GM19025 (cell line): ENCODE data around the gene NIPA2.

Source experiments
- ATAC-seq: cut with Tn5 transposase; IDR thresholded peaks from one replicate; pipeline ENCODE4 v1.9.1; 2021; ENCODE audit warnings: mild to moderate bottlenecking, low read depth, moderate library complexity; ENCODE audit not compliant: unreplicated experiment

NIPA2 gene

GRCh38 chr15:22874966-22875365, 36.5 kb downstream of the NIPA2 start:
- no peak for ATAC-seq

GRCh38 chr15:22877117-22877516, 38.7 kb downstream of the NIPA2 start:
- ATAC-seq, result no peak

- ATAC-seq, result no peak
Observed at GRCh38 chr15:22877607-22878006, 39.1 kb downstream of the NIPA2 start.

- no peak for ATAC-seq
Observed at GRCh38 chr15:22878103-22878502, 39.6 kb downstream of the NIPA2 start.

GRCh38 chr15:22880068-22880980, 41.9 kb downstream of the NIPA2 start:
- no peak for ATAC-seq

DNA sequence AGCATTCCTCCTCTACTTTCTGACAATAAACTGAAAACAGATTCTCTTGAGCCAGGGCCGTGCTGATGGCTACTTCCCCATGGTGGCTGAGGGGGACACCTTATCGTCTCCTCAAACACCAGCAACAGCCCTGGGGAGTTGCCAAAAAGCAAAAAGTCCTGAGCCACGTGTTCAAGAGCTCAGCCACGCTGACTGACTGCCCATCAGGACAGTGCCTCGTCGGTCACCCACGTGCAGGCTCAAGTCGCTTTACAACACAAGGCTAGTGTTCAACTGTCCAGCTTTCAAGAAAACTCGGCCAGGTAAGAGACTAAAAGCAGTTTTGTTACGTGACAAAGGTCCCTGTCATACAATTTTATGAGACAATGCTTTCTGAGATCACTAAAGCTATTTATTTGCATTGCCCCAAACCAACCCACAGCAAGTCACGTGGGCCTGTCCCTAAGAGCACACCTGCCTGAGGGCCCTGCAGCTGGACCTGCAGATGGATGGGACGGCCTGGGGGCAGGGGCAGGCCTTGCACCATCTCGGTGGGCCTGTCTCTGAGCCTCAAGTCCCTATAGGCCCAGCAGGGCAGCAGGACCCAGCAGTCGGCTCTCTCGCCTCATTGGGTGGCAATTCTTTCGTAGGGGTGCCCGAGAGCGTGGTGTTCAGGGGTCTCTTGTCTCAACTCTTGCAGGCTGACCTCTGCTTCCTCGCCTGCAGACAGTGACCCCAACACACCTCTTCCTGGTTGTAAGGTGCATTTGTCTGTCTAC, 42.7 kb downstream of the NIPA2 start:
- no peak for ATAC-seq

DNA sequence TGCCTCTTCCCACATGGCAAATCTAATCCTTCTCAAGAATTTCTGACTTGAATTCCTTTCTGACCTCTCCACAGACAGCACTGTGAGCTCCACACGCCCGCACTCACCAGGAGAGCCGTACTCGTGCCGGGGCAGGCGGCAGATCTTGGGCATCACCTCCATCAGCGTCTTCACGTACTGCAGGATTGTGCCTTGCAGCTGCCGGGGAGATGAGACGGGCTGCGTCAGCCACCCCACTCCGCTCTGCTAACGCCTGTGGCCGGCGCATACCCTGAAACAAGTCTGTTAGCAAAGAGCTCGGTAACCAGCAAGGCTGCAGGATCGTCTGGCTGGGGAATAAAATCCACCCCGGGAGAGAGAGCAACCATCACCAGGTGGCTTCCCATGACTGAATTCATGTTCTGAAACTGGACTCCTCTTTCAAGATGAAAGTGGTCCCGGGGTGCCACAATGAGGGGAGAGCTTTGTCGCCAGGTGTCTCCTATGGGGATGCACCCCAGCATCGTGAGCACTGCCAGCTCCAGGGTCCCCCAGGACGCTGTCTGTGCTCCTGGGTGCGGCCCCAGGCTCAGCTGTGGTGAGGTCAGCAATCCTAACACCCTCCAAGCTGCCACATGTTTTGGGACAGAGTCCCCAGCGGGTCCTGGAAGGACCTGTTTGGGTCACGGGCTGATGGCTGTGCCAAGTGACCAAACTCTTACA, 43.4 kb downstream of the NIPA2 start:
- no peak for ATAC-seq

DNA sequence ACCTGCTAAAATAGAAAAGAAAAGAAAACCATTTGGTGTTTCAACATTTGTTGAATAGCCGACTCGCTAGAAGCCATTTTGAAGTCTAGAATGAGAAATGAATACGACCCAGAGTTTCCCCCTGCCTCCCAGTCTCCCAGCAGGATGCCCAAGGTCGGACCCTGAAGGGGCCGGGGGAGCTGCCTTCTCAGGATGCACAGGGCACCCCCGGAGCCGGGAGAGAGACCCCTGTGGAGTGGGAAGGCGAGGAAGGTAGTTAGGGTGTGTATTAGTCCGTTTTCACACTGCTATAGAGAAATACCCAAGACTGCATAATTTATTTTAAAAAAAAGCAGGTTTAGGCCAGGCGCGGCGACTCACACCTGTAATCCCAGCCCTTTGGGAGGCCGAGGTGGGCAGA, 44.7 kb downstream of the NIPA2 start:
- ATAC-seq, result no peak

- no peak for ATAC-seq
Observed at GRCh38 chr15:22884344-22884743, 45.9 kb downstream of the NIPA2 start.

- ATAC-seq, result no peak
Observed at GRCh38 chr15:22885120-22885519, 46.7 kb downstream of the NIPA2 start.

- ATAC-seq, result no peak
Observed at GRCh38 chr15:22887157-22887951, 48.9 kb downstream of the NIPA2 start.

- ATAC-seq, result no peak
Observed at GRCh38 chr15:22888120-22888859, 49.8 kb downstream of the NIPA2 start.

DNA sequence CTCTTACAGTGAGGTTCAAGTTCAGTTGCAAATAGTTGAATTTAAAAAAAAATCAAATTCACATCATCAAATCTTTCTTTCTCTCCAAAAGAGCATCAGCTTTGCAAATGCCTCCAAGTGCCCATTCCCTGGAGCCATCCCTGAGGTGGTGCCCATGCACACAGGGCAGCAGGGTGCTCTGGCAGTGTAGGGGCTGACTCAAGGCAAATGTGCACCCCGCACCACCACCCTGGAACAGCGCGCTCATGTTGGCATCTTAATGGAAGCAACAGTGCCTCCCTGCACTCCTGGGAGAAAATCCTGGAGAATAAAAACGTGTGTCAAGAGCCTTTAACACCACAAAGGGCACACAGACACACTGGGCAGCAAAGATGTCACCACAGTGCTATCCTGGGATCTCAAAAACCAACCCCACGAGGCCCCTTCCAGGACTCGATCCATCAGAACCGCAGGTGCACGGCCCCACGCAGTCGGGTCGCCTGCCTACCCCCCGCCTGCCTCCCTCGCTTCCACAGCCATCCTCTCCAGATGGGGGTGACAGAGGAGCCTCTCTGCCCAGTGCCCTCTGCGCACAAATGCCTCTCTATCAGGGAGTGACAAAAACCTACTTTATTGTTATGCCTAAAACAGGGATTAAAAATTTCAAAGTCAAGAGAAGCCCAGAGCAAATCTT, 50.8 kb downstream of the NIPA2 start:
- no peak for ATAC-seq

- no peak for ATAC-seq
Observed at GRCh38 chr15:22890296-22890695, 51.8 kb downstream of the NIPA2 start.

DNA sequence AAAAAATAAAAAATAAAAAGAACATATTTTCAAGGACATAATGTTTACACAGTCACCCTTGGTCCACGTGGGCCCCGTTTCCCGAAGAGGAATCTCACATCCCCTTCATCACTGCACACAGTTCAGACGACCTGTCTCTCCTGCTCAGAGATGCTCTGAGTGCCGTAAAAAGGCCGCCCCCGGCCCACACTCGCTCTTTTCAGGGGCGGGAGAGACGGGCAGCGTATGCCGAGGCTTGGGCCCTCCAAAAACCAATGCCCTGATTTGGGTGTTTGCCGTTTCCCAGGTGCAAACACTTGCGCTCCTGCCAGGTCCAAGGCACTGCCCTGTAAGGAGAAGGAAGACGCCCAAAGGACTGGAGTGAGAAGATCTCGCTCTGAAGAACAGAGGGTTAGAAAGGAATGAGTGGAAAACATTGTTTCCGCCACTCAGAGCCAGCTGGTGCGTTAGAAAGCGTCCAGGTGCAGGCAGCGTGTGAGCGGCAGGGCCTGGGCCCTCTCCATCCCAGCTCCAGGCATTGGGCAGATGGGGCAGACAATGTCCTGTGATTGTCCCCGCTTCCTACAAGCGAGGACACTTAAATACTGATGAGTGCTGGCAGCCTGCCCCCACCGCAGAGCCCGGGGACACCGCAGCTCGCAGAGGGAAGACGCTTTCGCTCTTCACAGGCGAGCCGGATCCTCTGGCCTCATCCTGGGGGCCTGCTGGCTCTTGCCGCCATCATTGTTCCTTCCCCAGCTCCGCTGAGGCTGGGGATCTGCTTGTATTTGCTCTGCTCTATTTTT, 53.2 kb downstream of the NIPA2 start:
- no peak for ATAC-seq

DNA sequence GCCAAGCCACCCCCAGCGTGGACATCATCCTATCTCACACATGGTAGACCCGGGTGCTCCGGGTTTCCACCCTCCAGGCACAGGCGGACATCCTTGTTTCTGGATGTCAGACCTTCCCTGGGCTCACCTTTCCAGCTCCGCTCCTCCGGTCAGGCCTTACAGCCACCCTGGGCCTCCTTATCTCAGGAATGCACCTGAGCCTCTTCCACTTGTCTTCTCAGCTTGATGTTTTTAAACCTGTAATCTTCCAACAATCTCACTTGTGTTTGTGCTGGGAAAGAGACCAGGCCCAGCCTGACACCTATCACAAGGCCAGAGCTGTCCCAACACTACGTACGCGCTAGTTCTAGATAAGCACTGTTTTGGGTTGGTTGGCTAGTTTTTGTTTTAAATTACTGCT, 53.9 kb downstream of the NIPA2 start:
- no peak for ATAC-seq

DNA sequence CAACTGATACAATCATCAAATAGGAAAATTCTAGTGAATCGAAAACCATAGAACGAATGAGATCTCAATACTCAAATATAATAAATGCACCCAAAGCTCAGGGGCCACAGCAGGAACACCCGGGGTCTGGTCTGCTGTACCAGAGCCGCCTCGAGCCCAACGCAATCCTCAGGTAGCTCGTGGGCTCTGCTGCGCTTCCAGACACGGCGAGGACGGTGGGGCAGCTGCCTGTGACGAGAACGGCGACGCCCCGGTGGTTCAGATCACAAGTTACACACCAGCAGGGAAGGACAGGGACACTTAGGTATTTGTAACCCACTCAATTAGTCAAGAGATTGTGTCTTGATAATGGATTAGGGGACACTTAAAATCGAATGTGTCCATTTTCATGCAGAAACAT, 54.6 kb downstream of the NIPA2 start:
- no peak for ATAC-seq

DNA sequence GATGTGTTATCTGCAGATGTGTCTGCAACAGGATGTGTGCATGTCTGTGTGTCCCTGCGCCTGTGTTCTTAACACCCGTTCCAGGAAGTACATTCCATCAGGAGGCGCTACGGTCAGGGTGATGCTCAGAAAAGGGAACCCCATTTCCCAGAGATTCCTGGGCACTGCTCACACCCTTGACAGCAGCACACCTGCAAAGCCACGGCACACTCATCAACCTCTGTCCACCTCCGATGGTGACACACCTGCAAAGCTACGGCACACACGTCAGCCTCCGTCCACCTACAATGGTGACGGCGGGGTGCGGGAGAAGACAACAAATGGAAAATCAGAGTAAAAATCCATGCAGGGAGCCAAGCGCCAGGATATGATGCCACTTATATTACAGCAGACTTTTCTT, 55.4 kb downstream of the NIPA2 start:
- no peak for ATAC-seq
